Activated B cell treated with CpG ODN at 0.5 μM for 24 hours (primary cell): Measurements from ENCODE around the gene SCGN. TPM values are rescaled to one million over a fixed set of nuclear protein-coding genes. Genes with fewer than 3 reads are reported as not detected.
"Not testable (repeated sequence)": the region's sequence is repeated elsewhere in the genome, so short reads cannot be mapped to it uniquely, and the experiment has no call there.

Experiments
- ATAC-seq: fragments of 200-7000 bp; cut with Tn5 transposase; one replicate; pipeline ENCODE4 v1.10.0; 2021; ENCODE audit warnings: low read depth, mild to moderate bottlenecking, moderate library complexity
- CTCF ChIA-PET: fragments of 350-600 bp; sonication (Branson Sonifier 250); formaldehyde crosslinking; loops from one replicate; lab custom pipeline; 2021; ENCODE audit warnings: antibody characterized with exemption; lab: Charles Lee
- POLR2A ChIA-PET: fragments of 350-600 bp; sonication (Branson Sonifier 250); formaldehyde crosslinking; loops from one replicate; lab custom pipeline; 2021; ENCODE audit warnings: antibody characterized with exemption; lab: Charles Lee
- DNase-seq: peaks from one replicate; pipeline ENCODE4 v3.0.0; 2022
- H3K27ac Mint-ChIP-seq: one replicate; pipeline ENCODE4 v1.8.0; 2020; ENCODE audit warnings: mixed read lengths
- H3K27me3 Mint-ChIP-seq: one replicate; pipeline ENCODE4 v1.8.0; 2021; ENCODE audit warnings: mixed read lengths
- H3K36me3 Mint-ChIP-seq: one replicate; pipeline ENCODE4 v1.8.0; 2021; ENCODE audit warnings: low read depth, mixed read lengths
- H3K4me1 Mint-ChIP-seq: one replicate; pipeline ENCODE4 v1.8.0; 2021; ENCODE audit warnings: mixed read lengths
- H3K4me3 Mint-ChIP-seq: one replicate; pipeline ENCODE4 v1.8.0; 2020; ENCODE audit warnings: mild to moderate bottlenecking, mixed read lengths
- H3K9me3 Mint-ChIP-seq: one replicate; pipeline ENCODE4 v1.8.0; 2020; ENCODE audit warnings: mixed read lengths
- intact Hi-C: fragments of 100-400 bp; cut with micrococcal nuclease; formaldehyde crosslinking; loops from one replicate; pipeline ENCODE4 v1.15.1; 2024
- total RNA-seq: library from RNA; stranded (reverse); gene quantifications from 2 replicates; pipeline ENCODE4 v1.2.3, GENCODE V29; 2022
- TF ChIP-seq, protein P1 (sequence below): fragments of 200-600 bp; IDR thresholded peaks from one replicate; pipeline ENCODE4 v1.8.0; 2022; ENCODE audit warnings: antibody characterized with exemption, mild to moderate bottlenecking

SCGN gene
- total RNA-seq, 1 donor from 2014 or later = not detected

DNA sequence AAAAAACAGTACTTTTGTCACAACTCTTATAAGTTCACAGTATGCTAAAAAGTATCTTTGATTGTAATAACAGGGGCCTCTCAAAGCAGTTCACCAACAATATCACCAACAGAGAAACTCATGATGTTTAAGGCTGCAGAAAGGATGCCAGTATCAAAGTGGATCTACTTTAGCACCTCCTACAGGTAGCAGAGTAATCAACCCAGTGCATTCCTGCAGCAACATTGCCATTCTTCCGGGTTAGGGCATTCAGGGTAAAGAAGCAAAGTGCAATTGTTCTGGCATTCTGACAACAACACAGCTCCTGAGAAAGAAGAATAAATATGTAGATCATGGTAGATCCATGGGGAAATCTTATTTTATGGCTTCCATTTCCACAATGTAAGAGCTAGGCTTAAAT lies 95.0 kb downstream of the SCGN start:
- Mint-ChIP-seq H3K27me3 (no peaks in the 10 kb centered on the region), H3K27ac (no peak overlapping the region), H3K4me1 (peaks cover 13% of the 10 kb centered on the region), H3K9me3 (peaks cover 1% of the 10 kb centered on the region), H3K36me3 (no peaks in the 10 kb centered on the region), H3K4me3 (no peak overlapping the region)
- ATAC-seq (no peak), DNase-seq (no peak)
- ChIA-PET POLR2A (no interaction called here), CTCF (no interaction called here)
- intact Hi-C loops = no loop called here
- TF ChIP-seq, protein P1, sequence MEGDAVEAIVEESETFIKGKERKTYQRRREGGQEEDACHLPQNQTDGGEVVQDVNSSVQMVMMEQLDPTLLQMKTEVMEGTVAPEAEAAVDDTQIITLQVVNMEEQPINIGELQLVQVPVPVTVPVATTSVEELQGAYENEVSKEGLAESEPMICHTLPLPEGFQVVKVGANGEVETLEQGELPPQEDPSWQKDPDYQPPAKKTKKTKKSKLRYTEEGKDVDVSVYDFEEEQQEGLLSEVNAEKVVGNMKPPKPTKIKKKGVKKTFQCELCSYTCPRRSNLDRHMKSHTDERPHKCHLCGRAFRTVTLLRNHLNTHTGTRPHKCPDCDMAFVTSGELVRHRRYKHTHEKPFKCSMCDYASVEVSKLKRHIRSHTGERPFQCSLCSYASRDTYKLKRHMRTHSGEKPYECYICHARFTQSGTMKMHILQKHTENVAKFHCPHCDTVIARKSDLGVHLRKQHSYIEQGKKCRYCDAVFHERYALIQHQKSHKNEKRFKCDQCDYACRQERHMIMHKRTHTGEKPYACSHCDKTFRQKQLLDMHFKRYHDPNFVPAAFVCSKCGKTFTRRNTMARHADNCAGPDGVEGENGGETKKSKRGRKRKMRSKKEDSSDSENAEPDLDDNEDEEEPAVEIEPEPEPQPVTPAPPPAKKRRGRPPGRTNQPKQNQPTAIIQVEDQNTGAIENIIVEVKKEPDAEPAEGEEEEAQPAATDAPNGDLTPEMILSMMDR = no peak

DNA sequence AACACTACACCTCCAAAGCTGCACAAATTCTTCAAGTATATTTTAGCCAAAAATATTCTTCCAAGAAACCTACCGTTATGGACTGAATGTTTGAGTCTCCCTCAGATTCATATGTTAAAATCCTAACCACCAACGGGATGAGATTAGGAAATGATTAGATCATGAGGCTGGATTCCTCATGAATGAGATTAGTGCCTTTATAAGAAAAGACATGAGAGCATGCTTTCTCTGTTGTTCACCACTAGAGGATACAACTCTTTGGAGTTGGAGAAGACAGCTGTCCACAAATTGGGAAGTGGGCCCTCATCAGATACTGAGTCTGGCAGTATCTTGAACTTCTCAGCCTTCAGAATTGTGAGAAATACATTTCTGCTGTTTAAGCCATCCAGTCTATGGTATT lies 95.5 kb downstream of the SCGN start:
- TF ChIP-seq, protein P1 = no peak
- Mint-ChIP-seq H3K4me1 (peaks cover 13% of the 10 kb centered on the region), H3K9me3 (no peaks in the 10 kb centered on the region), H3K36me3 (no peaks in the 10 kb centered on the region), H3K27me3 (no peaks in the 10 kb centered on the region), H3K4me3 (no peak overlapping the region), H3K27ac (no peak overlapping the region)
- DNase-seq (no peak), ATAC-seq (no peak)
- ChIA-PET CTCF (no interaction called here), POLR2A (no interaction called here)
- intact Hi-C loops = no loop called here

DNA sequence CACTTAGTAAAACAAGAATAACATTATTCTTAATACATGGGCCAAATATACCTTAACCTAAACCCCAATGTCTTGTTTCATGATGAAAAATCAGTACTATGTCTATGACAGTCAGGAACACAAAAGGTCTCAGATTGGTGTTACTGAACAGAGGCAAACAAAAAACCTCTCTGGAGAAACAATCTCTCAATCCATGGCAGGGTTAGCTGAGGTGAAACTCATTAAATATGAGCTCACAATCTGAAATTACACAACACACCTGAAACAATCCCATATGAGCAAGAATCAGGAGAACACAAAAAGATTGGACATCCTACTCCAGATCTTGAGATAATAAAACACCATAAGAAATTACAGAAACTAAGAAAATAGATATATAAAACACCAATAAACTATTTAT lies 96.0 kb downstream of the SCGN start:
- Mint-ChIP-seq H3K4me1 (peaks cover 13% of the 10 kb centered on the region), H3K4me3 (no peak overlapping the region), H3K27ac (no peak overlapping the region), H3K36me3 (no peaks in the 10 kb centered on the region), H3K9me3 (no peaks in the 10 kb centered on the region), H3K27me3 (no peaks in the 10 kb centered on the region)
- intact Hi-C loops = no loop called here
- DNase-seq (no peak), ATAC-seq (no peak)
- TF ChIP-seq, protein P1 = no peak
- ChIA-PET POLR2A (no interaction called here), CTCF (no interaction called here)

DNA sequence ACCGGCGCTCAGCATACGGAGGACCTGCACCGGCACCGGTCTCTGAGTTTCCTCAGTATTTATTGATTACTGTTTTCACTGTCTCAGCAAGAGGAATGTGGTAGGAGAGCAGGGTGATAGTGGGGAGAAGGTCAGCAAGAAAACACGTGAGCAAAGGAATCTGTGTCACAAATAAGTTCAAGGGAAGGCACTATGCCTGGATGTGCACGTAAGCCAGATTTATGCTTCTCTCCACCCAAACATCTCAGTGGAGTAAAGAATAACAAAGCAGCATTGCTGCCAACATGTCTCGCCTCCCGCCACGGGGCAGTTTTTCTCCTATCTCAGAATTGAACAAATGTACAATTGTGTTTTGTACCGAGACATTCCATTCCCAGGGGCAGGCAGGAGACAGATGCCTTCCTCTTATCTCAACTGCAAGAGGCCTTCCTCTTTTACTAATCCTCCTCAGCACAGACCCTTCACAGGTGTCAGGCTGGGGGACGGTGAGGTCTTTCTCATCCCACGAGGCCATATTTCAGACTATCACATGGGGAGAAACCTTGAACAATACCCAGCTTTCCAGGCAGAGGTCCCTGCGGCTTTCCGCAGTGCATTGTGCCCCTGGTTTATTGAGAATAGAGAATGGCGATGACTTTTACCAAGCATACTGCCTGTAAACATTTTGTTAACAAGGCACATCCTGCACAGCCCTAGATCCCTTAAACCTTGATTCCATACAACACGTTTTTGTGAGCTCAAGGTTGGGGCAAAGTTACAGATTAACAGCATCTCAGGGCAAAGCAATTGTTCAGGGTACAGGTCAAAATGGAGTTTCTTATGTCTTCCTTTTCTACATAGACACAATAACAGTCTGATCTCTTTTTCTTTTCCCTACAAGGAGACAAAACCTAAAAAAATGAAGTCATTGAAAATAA lies 96.8 kb downstream of the SCGN start:
- POLR2A ChIA-PET, H3K27ac Mint-ChIP-seq, ATAC-seq, H3K36me3 Mint-ChIP-seq, H3K9me3 Mint-ChIP-seq, intact Hi-C loops, DNase-seq, H3K27me3 Mint-ChIP-seq, CTCF ChIA-PET, H3K4me3 Mint-ChIP-seq: not testable (repeated sequence)
- H3K4me1 Mint-ChIP-seq = peaks cover 13% of the 10 kb centered on the region

DNA sequence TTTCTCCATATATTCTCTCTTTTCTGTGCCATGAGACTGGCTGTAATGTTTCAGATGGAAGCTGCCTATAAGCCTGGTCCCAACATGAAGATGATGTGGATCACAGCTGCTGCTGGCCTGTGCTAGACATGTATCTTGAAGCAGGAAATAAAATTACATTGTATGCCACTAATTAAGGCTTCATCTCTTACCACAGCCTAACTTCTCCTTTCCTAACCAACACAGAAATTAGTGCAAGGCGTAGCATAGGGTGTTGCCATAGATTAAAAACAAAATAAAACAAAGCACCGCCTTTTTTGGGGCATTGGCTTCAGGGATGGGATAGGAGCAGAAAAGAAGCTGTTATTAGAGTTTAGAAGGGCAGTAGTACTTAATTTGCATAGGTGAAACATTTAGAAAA lies 97.8 kb downstream of the SCGN start:
- intact Hi-C loops = no loop called here
- POLR2A ChIA-PET = no interaction called here
- DNase-seq (no peak), ATAC-seq (peak; percentile 40)
- Mint-ChIP-seq H3K36me3 (no peaks in the 10 kb centered on the region), H3K9me3 (no peaks in the 10 kb centered on the region), H3K4me3 (no peak overlapping the region), H3K27me3 (no peaks in the 10 kb centered on the region), H3K27ac (no peak overlapping the region), H3K4me1 (peaks cover 13% of the 10 kb centered on the region)
- CTCF ChIA-PET = no interaction called here
- TF ChIP-seq, protein P1 = no peak
